Fibroblast of the aortic adventitia (primary cell): ENCODE results near the gene RGS6. TPM values are rescaled to one million over a fixed set of nuclear protein-coding genes. Genes with fewer than 3 reads are reported as not detected.

Experiments
- DNase-seq: peaks from one replicate; pipeline ENCODE4 v3.0.0-alpha.2; 2010; ENCODE audit warnings: low read depth
- H3K4me3 ChIP-seq: 2 replicates; pipeline ENCODE4 v1.5.1; 2011; ENCODE audit warnings: low read depth, mild to moderate bottlenecking, control low read depth, low read length, moderate library complexity
- total RNA-seq: library from RNA; depleted of rRNA; stranded (reverse); fragments of >200 nt; gene quantifications from 2 replicates; pipeline ENCODE4 v1.2.3, GENCODE V29; 2012; ENCODE audit warnings: low replicate concordance
- TF ChIP-seq, protein P1 (sequence below): IDR thresholded peaks from 2 replicates; pipeline ENCODE4 v1.5.1; 2011; ENCODE audit warnings: mild to moderate bottlenecking, low read length, control low read depth, inconsistent platforms; ENCODE audit not compliant: insufficient read depth

The RGS6 gene
- total RNA-seq, 1 donor = not detected

GRCh38 chr14:72284176-72284575 is 351.9 kb downstream of the RGS6 start:
- no peak overlapping the region for H3K4me3 ChIP-seq
- TF ChIP-seq, protein P1, sequence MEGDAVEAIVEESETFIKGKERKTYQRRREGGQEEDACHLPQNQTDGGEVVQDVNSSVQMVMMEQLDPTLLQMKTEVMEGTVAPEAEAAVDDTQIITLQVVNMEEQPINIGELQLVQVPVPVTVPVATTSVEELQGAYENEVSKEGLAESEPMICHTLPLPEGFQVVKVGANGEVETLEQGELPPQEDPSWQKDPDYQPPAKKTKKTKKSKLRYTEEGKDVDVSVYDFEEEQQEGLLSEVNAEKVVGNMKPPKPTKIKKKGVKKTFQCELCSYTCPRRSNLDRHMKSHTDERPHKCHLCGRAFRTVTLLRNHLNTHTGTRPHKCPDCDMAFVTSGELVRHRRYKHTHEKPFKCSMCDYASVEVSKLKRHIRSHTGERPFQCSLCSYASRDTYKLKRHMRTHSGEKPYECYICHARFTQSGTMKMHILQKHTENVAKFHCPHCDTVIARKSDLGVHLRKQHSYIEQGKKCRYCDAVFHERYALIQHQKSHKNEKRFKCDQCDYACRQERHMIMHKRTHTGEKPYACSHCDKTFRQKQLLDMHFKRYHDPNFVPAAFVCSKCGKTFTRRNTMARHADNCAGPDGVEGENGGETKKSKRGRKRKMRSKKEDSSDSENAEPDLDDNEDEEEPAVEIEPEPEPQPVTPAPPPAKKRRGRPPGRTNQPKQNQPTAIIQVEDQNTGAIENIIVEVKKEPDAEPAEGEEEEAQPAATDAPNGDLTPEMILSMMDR = no peak
- DNase-seq = no peak

GRCh38 chr14:72290241-72290640 is 358.0 kb downstream of the RGS6 start:
- TF ChIP-seq, protein P1 = no peak
- DNase-seq = no peak

DNA sequence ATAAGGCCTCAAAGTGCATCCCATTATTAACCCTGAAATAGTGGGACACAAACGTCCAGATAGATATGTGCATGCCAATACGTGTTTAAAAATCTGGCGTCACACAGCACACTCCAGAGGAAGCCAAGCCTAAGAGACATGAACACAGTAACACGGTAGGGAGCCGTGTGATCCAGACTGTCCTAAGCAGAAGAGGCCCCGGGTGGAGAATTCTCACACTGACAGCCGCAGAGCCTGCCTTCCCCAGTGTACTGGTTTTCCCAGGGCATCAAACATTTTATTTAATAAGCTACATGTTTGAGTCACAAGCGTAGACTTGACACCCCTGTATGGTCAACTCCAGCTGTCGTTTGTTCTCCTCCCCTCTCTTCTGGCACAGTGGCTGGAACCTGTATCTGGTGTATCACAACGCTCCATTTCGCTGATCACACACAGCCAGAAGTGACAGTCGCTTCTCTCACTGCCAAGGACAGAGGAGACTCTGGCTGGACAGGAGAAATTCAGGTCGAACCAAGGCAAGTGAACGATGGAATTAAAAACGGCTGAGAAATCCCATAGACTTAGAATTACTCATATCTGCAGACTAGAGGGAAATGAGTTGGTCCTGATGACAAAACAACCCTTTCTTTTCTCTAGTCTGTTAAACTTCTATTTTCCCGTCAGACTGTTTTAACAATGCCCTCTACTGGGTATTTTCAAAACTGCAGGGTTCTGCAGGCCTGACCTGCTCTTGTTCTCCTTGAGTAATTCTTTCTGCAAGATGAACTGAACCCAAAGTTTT is 359.9 kb downstream of the RGS6 start:
- DNase-seq = peak; percentile 54
- no peak overlapping the region for H3K4me3 ChIP-seq
- TF ChIP-seq, protein P1 = peak; percentile 60

More at GRCh38 chr14:72290241-72290640, 358.0 kb downstream of the RGS6 start:
- no peak overlapping the region for H3K4me3 ChIP-seq

- TF ChIP-seq, protein P1 = no peak
- no peak for DNase-seq
- no peak overlapping the region for H3K4me3 ChIP-seq
Observed at GRCh38 chr14:72292689-72293024, 360.4 kb downstream of the RGS6 start.

DNA sequence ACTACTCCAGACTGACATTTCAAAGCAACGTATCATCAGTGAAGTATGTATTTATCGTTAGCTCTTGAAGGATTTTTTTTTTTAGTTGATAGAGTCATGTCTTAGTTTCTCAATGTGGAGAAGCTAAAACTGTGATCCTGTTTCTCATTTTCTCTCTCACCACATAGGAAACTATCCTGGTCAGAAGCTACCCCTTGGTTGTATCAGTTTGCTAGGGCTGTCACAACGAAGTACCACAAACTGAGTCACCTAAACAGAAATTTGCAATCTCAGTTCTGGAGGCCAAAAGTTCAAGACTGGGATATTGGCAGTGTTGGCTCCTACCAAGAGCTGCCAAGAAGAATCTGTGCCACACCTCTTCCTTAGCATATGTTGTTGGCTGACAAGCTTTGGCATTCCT is 369.1 kb downstream of the RGS6 start:
- no peak for DNase-seq
- H3K4me3 ChIP-seq = no peak overlapping the region
- TF ChIP-seq, protein P1 = no peak

GRCh38 chr14:72303930-72304329 is 371.7 kb downstream of the RGS6 start:
- no peak for DNase-seq
- H3K4me3 ChIP-seq = no peak overlapping the region
- TF ChIP-seq, protein P1 = no peak

DNA sequence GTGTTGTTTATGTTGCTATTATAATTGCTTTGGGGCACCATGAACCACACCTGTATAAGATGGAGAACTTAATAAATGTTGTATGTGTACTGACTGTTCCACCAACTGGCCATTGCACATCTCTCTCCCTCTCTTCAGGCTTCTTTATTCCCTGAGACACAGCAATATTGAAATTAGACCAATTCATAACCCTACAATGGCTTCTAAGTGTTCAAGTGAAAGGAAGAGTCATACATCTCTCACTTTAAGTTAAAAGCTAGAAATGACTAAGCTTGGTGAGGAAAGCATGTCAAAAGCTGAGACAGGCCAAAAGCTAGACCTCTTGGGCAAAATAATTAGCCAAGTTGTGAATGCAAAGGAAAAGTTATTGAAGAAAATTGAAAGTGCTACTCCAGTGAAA is 373.3 kb downstream of the RGS6 start:
- TF ChIP-seq, protein P1 = no peak
- DNase-seq = no peak
- H3K4me3 ChIP-seq = no peak overlapping the region
